GM08714 (cell line): ENCODE results near the gene SPAG9.

Experiments
- H3K4me3 ChIP-seq: fragments of 200-500 bp; sonication (Bioruptor generic); 2 replicates; pipeline ENCODE4 v1.5.1; 2014; ENCODE audit warnings: mild to moderate bottlenecking, low read length, inconsistent platforms
- ZNF274 ChIP-seq: IDR thresholded peaks from 2 replicates; pipeline ENCODE4 v1.6.1; 2012; ENCODE audit warnings: mild to moderate bottlenecking, low read depth, low read length

Gene SPAG9

DNA sequence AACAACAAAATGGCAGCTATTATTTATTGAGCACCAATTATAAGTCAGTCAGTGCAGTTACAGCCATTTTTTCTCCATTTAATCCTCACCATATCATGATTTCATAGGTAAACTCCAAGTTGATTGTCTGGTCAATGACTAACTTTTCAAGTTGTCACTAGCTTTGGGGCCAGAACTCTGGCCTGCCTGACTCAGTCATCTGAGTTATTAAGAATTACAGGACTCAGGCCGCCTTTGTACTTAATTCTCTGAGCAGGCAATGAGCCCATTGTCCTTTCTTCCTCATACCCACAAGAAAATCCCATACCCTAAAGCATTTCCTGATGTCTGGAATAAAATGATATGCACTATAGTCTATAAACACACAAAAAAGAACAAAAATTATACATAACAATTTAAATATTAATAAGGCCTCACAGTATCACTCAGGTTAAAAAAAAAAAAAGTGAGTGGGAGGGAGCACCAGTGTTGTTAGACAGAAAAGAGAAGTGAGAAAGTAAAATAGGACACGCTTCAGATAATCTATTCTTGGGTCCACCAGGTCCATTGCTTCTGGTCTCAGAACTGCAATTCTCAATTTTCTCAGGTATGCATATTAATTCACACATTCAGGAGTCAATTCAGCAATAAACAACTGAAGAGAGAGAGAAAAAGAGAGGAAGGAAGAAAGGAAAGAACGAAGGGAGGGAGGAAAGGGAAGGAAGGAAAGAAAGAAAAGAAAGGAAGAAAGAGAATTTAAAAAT is 70.2 kb downstream of the SPAG9 start:
- H3K4me3 ChIP-seq = no peak overlapping the region; the same call in 1 of the 2 replicates
- no peak for TF ChIP-seq ZNF274

DNA sequence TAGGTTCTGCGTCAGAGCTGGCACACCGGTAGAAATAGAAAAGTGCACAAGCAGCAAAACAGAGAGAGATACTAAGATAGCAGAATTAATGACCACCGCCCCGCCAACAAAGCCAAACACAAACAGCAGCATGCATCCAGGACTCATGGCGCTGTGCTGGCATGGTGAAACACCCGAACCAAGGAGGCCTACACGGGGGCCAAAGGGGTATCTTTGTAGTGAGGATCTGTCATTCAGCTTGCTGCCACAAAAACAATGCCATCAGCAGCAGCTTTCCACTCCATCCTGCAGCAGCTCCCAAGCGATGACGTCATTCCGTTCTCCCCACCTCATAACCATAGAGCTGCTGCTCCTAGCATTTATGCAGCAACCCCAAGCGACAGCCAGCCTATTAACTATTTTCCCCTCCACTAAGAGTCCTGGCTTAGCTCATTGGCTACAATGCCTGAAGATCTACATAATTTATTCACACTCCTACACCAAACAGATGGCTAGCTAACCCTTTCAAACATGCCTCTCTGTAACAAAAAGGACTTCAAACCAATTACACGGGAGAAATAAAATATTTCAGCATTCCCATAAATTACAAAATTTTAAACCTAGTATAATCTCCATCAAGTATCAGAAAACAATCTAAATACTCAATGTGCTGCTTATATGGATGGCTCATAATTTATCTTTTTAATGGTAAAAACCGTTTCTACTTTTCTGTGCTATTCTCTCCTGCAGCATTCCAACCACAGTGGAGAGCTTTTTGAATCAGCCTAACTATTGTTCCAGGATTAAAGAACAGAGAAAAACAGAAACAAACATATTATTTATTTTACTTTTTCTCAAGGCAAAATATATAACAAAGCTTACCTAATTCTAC is 73.9 kb downstream of the SPAG9 start:
- no peak overlapping the region; the same call in 1 of the 2 replicates for H3K4me3 ChIP-seq
- TF ChIP-seq ZNF274 = no peak

DNA sequence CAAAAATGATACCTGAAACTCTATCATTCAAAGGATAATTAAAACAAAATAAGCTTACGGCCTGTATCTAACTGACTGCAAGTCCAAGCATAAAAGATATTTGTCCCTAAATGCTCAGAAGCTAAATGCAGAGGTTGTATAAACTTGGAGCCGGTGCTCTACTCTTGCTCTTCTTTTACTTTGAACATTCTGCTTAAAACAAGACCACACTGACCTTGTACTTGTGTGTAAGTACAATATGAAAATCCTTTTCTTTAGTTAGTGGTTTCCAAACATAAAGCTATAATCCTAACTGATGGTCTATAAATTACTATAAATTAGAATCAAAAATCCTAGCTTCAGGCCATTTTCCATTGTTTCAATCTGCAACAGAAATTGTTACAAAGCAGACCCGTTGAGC is 74.6 kb downstream of the SPAG9 start:
- TF ChIP-seq ZNF274 = no peak
- H3K4me3 ChIP-seq = no peak overlapping the region

DNA sequence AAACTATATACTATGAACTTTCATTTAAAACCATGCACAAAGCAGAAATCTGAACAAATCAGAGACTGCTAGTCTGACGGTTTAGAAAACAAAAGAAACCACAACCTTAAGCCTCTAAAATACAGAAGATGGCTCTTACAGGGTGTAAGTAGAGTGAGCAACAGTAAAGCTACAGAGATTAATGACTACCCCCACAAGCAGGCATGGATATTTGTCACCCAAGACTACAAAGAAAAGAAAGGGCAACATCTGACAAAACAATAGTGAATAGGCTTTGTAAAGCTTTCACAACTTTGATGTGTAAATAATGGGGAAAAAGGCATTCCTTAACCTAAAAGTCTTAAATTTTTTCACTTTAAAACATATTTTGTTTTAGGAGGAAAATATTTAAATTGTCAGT is 75.0 kb downstream of the SPAG9 start:
- TF ChIP-seq ZNF274 = no peak
- H3K4me3 ChIP-seq = no peak overlapping the region

DNA sequence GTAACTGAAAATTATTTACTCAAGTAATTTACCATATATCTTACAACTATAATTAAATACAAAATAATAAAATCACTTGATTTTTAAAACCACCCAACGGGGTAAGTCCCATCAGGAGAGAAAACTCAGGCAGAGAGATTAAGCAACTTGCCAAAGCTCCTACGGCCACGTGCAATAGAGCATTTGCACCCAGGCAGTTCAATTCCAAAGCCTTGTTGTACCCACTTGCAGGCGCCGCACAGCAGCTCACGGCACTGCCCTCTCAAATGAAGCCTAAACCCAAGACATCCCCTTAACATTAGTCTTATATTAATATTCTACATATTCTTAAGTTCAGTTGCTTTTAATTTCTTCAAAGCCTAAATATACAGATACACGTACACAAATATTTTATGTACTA is 75.7 kb downstream of the SPAG9 start:
- H3K4me3 ChIP-seq = no peak overlapping the region
- no peak for TF ChIP-seq ZNF274

DNA sequence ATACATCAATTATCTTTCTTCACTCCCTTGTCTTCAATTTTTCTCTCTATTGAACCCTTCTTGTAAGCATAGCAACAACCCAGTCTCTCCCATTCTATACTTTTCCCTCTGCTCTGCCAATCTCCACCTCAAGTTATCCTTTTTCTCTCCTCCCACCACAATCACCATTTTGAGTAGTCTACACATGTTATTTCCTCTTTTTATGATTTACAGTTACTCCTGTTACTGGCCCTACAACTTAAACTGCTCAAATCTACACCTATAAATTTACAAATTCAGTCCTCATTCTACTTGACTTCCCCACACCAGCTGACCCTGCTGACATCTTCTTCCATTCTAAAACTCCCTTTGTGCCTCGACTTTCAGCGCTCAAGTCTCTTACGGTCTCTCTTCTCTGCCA is 84.6 kb downstream of the SPAG9 start:
- no peak overlapping the region for H3K4me3 ChIP-seq
- TF ChIP-seq ZNF274 = no peak

DNA sequence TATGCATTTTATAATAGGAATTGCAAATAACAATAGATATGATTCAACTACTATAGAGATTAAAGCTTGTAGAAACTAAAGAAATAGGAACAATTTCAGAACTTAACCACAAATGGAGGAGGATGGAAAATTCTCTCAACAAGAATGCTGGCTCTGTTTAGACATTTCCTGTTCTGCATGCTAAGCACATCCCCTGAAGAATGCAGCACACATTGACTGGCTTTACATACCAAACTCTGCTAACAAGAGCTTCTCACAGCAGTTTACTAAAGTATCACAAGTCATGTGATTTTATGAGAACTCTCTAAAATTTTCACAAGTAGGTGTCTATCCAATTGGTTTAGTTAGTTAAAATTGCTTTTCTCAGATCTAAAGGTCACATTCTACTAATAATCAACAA is 85.2 kb downstream of the SPAG9 start:
- H3K4me3 ChIP-seq = no peak overlapping the region
- no peak for TF ChIP-seq ZNF274

DNA sequence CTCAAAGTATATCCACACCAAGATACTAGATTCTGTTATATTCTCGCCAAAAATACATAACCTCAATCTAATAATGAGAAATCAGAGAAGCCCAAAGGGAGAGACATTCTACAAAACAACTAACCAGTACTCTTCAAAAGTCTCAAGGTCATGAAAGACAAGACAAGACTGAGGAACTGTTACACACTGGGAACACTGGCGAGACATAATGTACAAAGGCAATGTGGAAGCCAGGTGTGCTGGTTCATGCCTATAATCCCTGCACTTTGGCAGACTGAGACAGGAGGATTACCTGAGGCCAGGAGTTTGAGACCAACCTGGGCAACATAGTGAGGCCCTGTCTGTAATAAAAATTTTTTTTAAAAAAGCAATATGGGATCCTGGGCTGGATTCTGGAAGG is 85.9 kb downstream of the SPAG9 start:
- no peak for TF ChIP-seq ZNF274
- no peak overlapping the region for H3K4me3 ChIP-seq

DNA sequence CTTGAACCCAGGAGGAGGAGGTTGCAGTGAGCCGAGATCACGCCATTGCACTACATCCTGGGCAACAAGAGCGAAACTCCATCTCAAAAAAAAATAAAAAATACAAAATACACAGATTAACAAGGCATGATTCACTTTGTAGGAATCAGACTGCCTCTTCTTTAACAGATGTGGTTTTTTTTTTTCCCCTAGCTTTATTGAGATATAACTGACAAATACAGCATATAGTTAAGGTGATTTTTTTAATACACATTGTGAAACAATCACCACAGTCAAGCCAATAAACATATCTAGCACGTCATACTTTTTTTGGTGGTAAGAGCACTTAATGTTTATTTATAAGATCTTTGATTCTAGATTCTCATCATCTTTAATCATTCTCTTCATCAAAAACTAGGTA is 87.8 kb downstream of the SPAG9 start:
- TF ChIP-seq ZNF274 = no peak

DNA sequence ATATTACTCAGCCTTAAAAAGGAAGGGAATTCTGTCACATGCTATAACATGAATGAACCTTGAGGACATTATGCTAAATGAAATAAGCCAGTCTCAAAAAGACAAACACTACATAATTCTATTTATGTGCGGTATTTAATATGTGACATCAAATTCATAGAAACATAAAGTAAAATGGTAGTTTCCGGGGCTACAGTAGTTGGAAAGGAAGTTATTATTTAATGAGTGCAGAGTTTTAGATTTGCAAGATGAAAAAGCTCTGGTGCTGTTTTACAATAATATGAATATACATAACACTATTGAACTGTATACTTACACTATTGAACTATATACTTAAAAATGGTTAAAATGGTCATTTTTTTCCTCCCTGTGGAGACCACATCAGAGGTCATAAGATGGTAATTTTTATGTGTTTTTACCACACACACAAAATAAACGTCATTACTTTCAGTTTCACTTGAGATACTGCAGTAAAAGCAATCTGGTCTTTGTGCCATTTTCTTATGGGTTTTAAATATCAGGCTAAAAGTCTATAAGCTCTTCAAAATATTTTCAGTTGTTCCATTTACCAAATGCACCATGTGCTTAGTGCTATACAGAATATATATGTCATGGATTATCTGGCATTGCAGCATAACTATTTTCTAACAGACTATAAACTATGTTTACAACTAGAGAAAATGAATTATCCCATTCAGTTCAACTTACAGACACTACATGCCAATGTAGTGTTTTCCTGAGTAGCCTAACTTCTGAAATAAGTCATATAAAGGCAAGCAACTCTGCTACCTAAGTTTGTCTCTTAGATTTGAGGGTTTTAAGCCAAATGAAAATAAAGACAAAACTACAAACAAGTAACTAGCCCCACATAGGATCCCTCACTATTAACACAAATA is 90.9 kb downstream of the SPAG9 start:
- H3K4me3 ChIP-seq = no peak overlapping the region
- no peak for TF ChIP-seq ZNF274

More for the DNA sequence above, 87.8 kb downstream of the SPAG9 start:
- H3K4me3 ChIP-seq = no peak overlapping the region

DNA sequence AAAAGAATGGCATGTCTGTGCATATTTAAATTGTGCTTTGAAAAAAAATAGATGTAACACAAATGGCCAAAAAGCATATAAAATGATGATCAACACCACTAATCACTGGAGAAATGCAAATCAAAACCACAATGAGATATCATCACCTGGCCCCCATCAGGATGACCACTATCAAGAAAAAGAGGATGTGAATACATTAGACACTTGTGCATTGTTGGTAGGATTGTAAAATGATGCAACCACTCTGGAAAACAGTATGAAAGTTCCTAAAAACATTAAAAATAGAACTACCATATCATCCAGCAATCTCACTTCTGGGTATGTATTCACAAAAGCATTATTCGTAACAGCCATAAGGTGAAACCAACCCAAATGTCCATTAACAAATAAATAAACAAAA is 91.5 kb downstream of the SPAG9 start:
- TF ChIP-seq ZNF274 = no peak
- no peak overlapping the region for H3K4me3 ChIP-seq

DNA sequence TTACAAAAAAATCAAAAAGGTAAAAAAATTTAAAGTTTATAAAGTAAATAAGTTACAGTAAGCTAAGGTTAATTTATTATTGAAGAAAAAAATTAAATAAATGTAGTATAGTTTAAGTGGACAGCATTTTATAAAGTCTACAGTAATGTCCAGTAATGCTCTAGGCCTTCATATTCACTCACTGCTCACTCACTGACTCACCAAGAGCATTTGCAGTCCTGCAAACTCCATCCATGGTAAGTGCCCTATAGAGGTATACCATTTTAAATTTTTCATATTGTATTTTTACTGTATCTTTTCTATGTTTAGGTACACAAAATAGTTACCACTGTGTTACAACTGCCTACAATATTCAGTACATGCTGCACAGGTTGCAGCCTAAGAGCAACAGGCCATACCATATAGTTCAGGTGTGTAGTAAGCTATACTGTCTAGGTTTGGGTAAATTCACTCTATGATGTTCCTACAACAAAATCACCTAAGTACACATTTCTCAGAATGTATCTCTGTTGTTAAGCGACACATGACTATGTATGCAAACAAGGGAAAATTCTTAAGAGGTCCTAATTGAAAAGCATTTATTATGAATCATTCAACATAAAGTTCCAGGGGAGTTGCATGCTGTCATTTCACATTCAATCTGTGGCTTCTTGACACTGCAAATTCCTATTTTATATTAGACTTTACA is 92.3 kb downstream of the SPAG9 start:
- no peak for TF ChIP-seq ZNF274
- H3K4me3 ChIP-seq = no peak overlapping the region

DNA sequence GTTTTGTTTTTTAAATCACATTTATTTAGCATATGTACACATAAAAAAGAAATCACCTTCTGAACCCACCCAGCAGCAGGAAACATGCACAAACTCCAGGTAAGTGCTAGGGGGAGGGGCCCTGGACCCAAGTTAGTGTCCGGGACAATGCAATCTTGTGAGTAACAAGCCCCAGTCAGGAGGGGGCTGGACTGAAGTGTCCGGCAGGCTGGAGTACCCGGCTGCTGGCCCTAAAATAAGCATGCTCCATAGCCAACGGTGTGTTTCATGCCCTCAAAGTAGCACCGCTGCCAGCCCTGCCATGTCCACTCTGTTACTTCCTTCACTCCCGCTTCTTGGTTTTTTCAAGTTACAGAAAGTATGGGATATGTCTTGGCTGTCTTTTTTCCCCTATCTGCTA is 102.1 kb downstream of the SPAG9 start:
- TF ChIP-seq ZNF274 = no peak
- no peak overlapping the region for H3K4me3 ChIP-seq

DNA sequence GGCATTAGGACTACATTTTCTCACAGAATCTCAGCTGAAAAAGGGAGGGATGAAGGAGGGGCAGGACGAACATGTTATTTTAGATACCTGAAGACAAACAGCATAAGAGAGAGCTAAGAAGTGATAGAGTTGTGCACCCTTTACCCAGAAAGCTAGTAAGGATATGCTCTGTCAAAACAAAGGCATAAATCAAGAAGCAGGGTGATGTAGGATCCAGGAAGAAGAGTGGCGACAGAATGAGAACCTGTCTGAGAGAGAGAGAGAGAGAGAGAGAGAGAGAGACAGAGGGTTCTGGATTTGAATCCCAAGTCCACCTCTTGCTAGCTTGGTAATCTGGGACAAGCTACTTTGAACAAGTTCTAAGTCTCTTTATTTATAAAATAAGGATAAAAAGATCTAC is 103.4 kb downstream of the SPAG9 start:
- H3K4me3 ChIP-seq = no peak overlapping the region
- TF ChIP-seq ZNF274 = no peak
